GM19238 (cell line): ENCODE measurements around the gene TRAFD1.
"Not testable (repeated sequence)": the region's sequence is repeated elsewhere in the genome, so short reads cannot be mapped to it uniquely, and the experiment has no call there.

Experiments used
- DNase-seq: peaks from one replicate; pipeline ENCODE4 v3.0.0; 2011; ENCODE audit warnings: low spot score; ENCODE audit not compliant: insufficient read length

Gene TRAFD1

GRCh38 chr12:112125250-112125999, at the start of gene TRAFD1:
Gene TRAFD1 (plus strand): TSS chr12:112125560. CDS start chr12:112130523, 4,963 bp downstream.
- peak; percentile 97 for DNase-seq

GRCh38 chr12:112087055-112087850, 38.1 kb upstream of the TRAFD1 start:
- DNase-seq, result no peak

- no peak for DNase-seq
Observed at GRCh38 chr12:112087851-112088250, 37.5 kb upstream of the TRAFD1 start.

- no peak for DNase-seq
Observed at GRCh38 chr12:112091563-112091962, 33.8 kb upstream of the TRAFD1 start.

- no peak for DNase-seq
Observed at GRCh38 chr12:112096070-112096469, 29.3 kb upstream of the TRAFD1 start.

- DNase-seq, result no peak
Observed at GRCh38 chr12:112096667-112097066, 28.7 kb upstream of the TRAFD1 start.

- no peak for DNase-seq
Observed at GRCh38 chr12:112097641-112098040, 27.7 kb upstream of the TRAFD1 start.

- not testable (repeated sequence) for DNase-seq
Observed at GRCh38 chr12:112100500-112100899, 24.9 kb upstream of the TRAFD1 start.

- no peak for DNase-seq
Observed at GRCh38 chr12:112102127-112102526, 23.2 kb upstream of the TRAFD1 start.

- not testable (repeated sequence) for DNase-seq
Observed at GRCh38 chr12:112102746-112103145, 22.6 kb upstream of the TRAFD1 start.

GRCh38 chr12:112103758-112104503, 21.4 kb upstream of the TRAFD1 start:
- no peak for DNase-seq

GRCh38 chr12:112105891-112106290, 19.5 kb upstream of the TRAFD1 start:
- no peak for DNase-seq

- no peak for DNase-seq
Observed at GRCh38 chr12:112107306-112108201, 17.8 kb upstream of the TRAFD1 start.

GRCh38 chr12:112108202-112109079, 16.9 kb upstream of the TRAFD1 start, which contains the start of gene NAA25:
Gene NAA25 (minus strand): TSS chr12:112108783. CDS start chr12:112108773, 10 bp downstream.
- peak; percentile 73 for DNase-seq

- not testable (repeated sequence) for DNase-seq
Observed at GRCh38 chr12:112110787-112111662, 14.3 kb upstream of the TRAFD1 start.

- DNase-seq, result no peak
Observed at GRCh38 chr12:112111931-112112330, 13.4 kb upstream of the TRAFD1 start.

- DNase-seq, result no peak
Observed at GRCh38 chr12:112112409-112113133, 12.8 kb upstream of the TRAFD1 start.
